ENCODE measurements around the gene ANKDD1A.

DNA sequence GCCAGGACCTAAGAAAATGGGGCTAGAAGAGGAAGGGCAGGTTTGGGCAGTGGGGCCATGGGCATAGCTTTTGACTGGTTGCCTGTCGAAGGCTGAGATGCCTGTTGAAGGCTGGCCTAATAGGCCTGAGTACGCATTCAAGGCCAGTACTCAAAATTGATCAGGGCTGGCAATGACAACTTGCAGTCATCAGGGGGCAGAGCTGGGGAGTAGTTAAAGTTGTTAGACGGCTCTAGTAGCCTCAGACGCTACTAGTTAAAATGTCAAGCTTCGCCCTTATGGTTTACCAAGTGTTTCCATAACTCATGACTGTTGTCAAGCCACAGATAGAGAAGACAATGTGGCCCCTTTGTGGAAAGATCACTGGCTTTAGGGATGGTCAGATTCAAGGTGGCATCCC lies 49.3 kb downstream of the ANKDD1A start:
- TF ChIP-seq, protein P1, sequence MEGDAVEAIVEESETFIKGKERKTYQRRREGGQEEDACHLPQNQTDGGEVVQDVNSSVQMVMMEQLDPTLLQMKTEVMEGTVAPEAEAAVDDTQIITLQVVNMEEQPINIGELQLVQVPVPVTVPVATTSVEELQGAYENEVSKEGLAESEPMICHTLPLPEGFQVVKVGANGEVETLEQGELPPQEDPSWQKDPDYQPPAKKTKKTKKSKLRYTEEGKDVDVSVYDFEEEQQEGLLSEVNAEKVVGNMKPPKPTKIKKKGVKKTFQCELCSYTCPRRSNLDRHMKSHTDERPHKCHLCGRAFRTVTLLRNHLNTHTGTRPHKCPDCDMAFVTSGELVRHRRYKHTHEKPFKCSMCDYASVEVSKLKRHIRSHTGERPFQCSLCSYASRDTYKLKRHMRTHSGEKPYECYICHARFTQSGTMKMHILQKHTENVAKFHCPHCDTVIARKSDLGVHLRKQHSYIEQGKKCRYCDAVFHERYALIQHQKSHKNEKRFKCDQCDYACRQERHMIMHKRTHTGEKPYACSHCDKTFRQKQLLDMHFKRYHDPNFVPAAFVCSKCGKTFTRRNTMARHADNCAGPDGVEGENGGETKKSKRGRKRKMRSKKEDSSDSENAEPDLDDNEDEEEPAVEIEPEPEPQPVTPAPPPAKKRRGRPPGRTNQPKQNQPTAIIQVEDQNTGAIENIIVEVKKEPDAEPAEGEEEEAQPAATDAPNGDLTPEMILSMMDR (IDR thresholded peaks at IDR 0.05), result no peak
- no peak for TF ChIP-seq POLR2A (IDR thresholded peaks at IDR 0.05)

All from stomach (tissue), 4 donors.